Mesendoderm (in vitro differentiated cells): Measurements from ENCODE around the gene CLDN19.
A peak's percentile ranks its signal among the peaks of the same experiment; 100 is the strongest.

Source experiments
- DNase-seq: peaks from one replicate; pipeline ENCODE4 v3.0.0; 2013
- H2AK5ac ChIP-seq: 2 replicates; pipeline ENCODE4 v1.6.1; 2013; ENCODE audit warnings: low read length, inconsistent platforms
- H2BK120ac ChIP-seq: 2 replicates; pipeline ENCODE4 v1.6.1; 2013; ENCODE audit warnings: low read depth, mild to moderate bottlenecking, low read length, moderate library complexity, mixed read lengths
- H2BK15ac ChIP-seq: replicated peaks from 2 replicates; pipeline ENCODE4 v1.6.1; 2013; ENCODE audit warnings: low read depth, mild to moderate bottlenecking, moderate library complexity
- H2BK5ac ChIP-seq: 2 replicates; pipeline ENCODE4 v1.6.1; 2013; ENCODE audit warnings: low read length, inconsistent platforms
- H3K18ac ChIP-seq: 2 replicates; pipeline ENCODE4 v1.6.1; 2013; ENCODE audit warnings: mild to moderate bottlenecking, low read length, mixed read lengths
- H3K23ac ChIP-seq: one replicate; pipeline ENCODE4 v1.6.1; 2013; ENCODE audit warnings: low read length
- H3K27ac ChIP-seq: 2 replicates; pipeline ENCODE4 v1.5.1; 2013; ENCODE audit warnings: low read depth, mild to moderate bottlenecking, inconsistent platforms, low read length, moderate library complexity
- H3K27me3 ChIP-seq: 2 replicates; pipeline ENCODE4 v1.6.1; 2013; ENCODE audit warnings: low read length, control low read depth, mild to moderate bottlenecking, inconsistent platforms; ENCODE audit not compliant: insufficient read depth, poor library complexity
- H3K36me3 ChIP-seq: 2 replicates; pipeline ENCODE4 v1.6.1; 2013; ENCODE audit warnings: low read length, inconsistent platforms; ENCODE audit not compliant: control insufficient read depth, insufficient read depth
- H3K4ac ChIP-seq: one replicate; pipeline ENCODE4 v1.6.1; 2013; ENCODE audit warnings: low read depth, mild to moderate bottlenecking, low read length, moderate library complexity
- H3K4me1 ChIP-seq: 2 replicates; pipeline ENCODE4 v1.6.1; 2013; ENCODE audit warnings: low read depth, low read length, inconsistent platforms; ENCODE audit not compliant: control insufficient read depth
- H3K4me2 ChIP-seq: 2 replicates; pipeline ENCODE4 v1.6.1; 2013; ENCODE audit warnings: low read length
- H3K4me3 ChIP-seq: 2 replicates; pipeline ENCODE4 v1.5.1; 2013; ENCODE audit warnings: mild to moderate bottlenecking, low read length
- H3K56ac ChIP-seq: one replicate; pipeline ENCODE4 v1.6.1; 2013; ENCODE audit warnings: low read length
- H3K79me1 ChIP-seq: 2 replicates; pipeline ENCODE4 v1.6.1; 2013; ENCODE audit warnings: low read length, inconsistent platforms
- H3K79me2 ChIP-seq: 2 replicates; pipeline ENCODE4 v1.6.1; 2013; ENCODE audit warnings: mild to moderate bottlenecking, low read length; ENCODE audit not compliant: control insufficient read depth, insufficient read depth
- H3K9ac ChIP-seq: 2 replicates; pipeline ENCODE4 v1.6.1; 2013; ENCODE audit warnings: low read length, inconsistent platforms
- H4K5ac ChIP-seq: one replicate; pipeline ENCODE4 v1.6.1; 2013; ENCODE audit warnings: low read length
- H4K8ac ChIP-seq: one replicate; pipeline ENCODE4 v1.6.1; 2013; ENCODE audit warnings: low read depth, mild to moderate bottlenecking, control low read depth, low read length, moderate library complexity
- WGBS: extraction: QIAGEN DNeasy Blood & Tissue Kit; methylation state at CpG from one replicate; pipeline ENCODE4 v1.1.7; 2013; ENCODE audit warnings: low lambda C conversion rate, missing lambda C conversion rate; ENCODE audit not compliant: insufficient coverage; ENCODE audit errors: extremely low coverage; 5-methylcytosine and 5-hydroxymethylcytosine counted together

CLDN19 gene

DNA sequence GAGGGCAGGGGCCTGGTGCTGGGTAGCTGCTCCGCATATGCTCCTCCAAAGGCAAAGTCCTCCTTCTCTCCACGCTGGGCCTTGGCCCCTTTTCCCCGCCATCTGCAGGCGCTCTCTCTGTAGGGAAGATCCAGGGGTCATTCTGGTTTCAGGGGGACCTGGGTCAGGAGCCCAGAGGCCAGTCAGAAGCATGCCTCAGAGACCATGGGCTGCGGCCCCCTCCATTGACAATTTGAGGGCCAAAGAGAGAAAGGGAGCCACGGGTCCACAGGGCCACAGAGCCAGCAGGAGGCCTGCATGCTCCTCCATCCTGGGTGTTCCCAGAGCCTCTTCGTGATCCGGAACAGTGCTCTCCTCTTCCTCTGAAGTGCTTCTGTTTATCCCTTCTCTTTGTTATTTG, 2.1 kb upstream of the CLDN19 start:
- Histone ChIP-seq H4K8ac (no peak overlapping the region), H3K18ac (no peak overlapping the region), H3K56ac (no peak overlapping the region), H3K4me3 (no peak overlapping the region), H3K9ac (no peak overlapping the region), H3K4me1 (peaks cover 4% of the 10 kb centered on the region), H2AK5ac (no peak overlapping the region), H2BK5ac (no peak overlapping the region), H3K23ac (no peak overlapping the region), H2BK15ac (no peak overlapping the region), H3K27me3 (no peaks in the 10 kb centered on the region), H3K79me1 (no peaks in the 10 kb centered on the region), H3K36me3 (no peaks in the 10 kb centered on the region), H3K4ac (no peak overlapping the region), H3K4me2 (no peak overlapping the region), H3K27ac (no peak overlapping the region), H3K79me2 (no peaks in the 10 kb centered on the region), H2BK120ac (no peak overlapping the region), H4K5ac (no peak overlapping the region)
- WGBS, result no CpG with 5 or more reads among the region's 8 CpGs
- no peak for DNase-seq

DNA sequence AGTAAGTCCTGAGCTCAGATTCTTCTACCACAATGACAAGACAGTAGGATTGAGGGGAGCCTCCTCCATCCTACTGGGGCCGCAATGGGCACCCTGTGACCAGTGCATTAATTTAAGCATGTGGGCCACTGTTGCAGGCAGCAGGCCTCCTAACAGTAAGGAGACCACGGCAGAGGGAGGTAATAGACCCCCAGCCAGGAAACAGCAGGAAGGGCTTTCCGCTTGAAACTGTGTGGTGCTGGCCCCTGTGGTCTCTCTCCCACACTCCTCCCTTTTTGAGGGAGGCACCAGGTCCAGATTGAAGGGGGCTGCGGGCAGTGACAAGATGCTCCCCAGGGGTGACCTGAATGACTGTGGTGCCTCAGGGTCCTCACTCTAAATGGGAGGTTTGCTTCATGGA, 1.7 kb upstream of the CLDN19 start:
- Histone ChIP-seq H3K4ac (no peak overlapping the region), H3K79me2 (no peaks in the 10 kb centered on the region), H4K8ac (no peak overlapping the region), H3K9ac (no peak overlapping the region), H3K36me3 (no peaks in the 10 kb centered on the region), H2BK5ac (no peak overlapping the region), H3K18ac (no peak overlapping the region), H3K56ac (no peak overlapping the region), H2BK15ac (no peak overlapping the region), H3K27ac (no peak overlapping the region), H3K4me3 (no peak overlapping the region), H2AK5ac (peak overlapping the region; percentile 32), H3K23ac (peak overlapping the region; percentile 29), H3K27me3 (no peaks in the 10 kb centered on the region), H3K4me1 (peaks cover 4% of the 10 kb centered on the region), H3K79me1 (no peaks in the 10 kb centered on the region), H4K5ac (no peak overlapping the region), H2BK120ac (no peak overlapping the region), H3K4me2 (no peak overlapping the region)
- no peak for DNase-seq
- no CpG with 5 or more reads among the region's 4 CpGs for WGBS

DNA sequence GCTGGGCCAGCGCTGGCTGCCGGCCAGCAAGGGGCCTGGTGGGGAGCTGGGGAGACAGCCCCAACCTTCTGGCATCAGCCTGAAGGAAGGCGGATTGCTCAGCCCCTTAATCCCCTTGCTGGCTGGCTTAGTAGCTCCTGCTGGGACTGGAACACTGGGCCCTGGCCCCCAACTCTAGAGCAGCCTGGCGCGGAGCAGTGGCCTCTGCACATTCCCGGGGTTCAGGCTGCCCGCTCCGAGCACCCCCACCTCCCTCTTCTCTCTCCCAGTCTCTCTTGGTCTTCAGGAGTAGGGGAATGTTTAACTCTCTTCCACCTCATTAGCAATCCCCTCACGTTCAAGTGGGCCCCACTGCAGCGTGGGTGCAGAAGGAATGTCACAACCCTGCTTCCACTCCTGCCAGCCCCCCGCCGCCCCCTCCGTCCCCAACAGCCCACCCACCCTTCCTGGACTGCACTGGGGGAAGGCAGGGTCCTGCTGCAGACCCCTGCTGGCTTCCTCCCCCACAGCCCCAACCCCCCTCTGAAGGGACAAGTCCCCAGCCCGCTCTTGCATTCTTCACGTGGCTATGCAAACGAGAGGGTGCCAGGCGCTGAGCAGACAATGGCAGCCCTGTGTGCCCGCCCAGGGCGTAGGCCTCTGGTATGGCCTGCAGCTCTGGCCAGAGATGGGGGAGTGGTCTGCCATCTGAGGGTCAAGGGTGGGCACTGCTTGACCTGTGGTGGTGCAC, 980 bp upstream of the CLDN19 start:
- Histone ChIP-seq H2BK15ac (no peak overlapping the region), H3K27ac (no peak overlapping the region), H3K4me3 (no peak overlapping the region), H4K8ac (no peak overlapping the region), H2BK5ac (no peak overlapping the region), H3K4me2 (no peak overlapping the region), H3K79me1 (no peaks in the 10 kb centered on the region), H4K5ac (no peak overlapping the region), H3K56ac (peak overlapping the region; percentile 53), H3K9ac (peak overlapping the region; percentile 3), H2AK5ac (peak overlapping the region; percentile 32), H3K27me3 (no peaks in the 10 kb centered on the region), H3K18ac (peak overlapping the region; percentile 13), H3K36me3 (no peaks in the 10 kb centered on the region), H3K79me2 (no peaks in the 10 kb centered on the region), H3K4ac (no peak overlapping the region), H3K23ac (peak overlapping the region; percentile 29), H2BK120ac (no peak overlapping the region), H3K4me1 (peaks cover 4% of the 10 kb centered on the region)
- WGBS, result no CpG with 5 or more reads among the region's 19 CpGs
- peak; percentile 58 for DNase-seq

DNA sequence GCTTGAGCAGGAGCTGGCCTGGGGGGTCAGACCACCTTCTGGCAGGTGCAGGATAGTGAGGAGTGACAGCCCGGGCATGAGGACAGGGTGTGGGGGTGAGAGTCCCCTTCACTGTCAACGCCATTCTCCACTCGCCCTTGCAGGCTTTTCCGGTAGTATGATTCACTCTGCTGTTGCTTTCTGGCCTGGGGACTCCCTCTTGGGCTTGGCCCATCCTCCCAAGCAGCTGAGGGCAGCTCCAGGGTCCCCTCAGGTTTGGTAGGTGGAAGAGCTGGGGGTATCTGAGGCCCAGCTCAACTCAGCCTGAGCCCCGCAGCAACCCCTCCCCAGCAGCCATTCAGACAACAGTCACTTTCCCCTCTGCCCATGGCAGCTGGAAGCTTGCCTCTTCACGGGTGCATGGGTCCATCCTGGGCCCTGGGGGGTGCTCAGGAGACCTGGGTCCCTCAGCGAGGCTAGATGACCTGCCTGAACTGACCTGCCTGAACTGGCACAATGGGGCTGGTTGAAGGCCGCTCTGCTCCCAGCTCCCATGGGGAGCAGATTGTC, 1.3 kb downstream of the CLDN19 start:
- H3K9ac ChIP-seq, result no peak overlapping the region
- H3K27ac ChIP-seq, result no peak overlapping the region
- H3K27me3 ChIP-seq, result no peaks in the 10 kb centered on the region
- no peaks in the 10 kb centered on the region for H3K36me3 ChIP-seq
- no peak overlapping the region for H4K5ac ChIP-seq
- no peak overlapping the region for H3K56ac ChIP-seq
- no peak overlapping the region for H2BK120ac ChIP-seq
- H3K79me1 ChIP-seq, result no peaks in the 10 kb centered on the region
- H4K8ac ChIP-seq, result no peak overlapping the region
- no peaks in the 10 kb centered on the region for H3K79me2 ChIP-seq
- no peak overlapping the region for H2BK15ac ChIP-seq
- no peak overlapping the region for H3K4ac ChIP-seq
- no peak overlapping the region for H3K23ac ChIP-seq
- no peak overlapping the region for H2BK5ac ChIP-seq
- WGBS, result no CpG with 5 or more reads among the region's 8 CpGs
- H3K18ac ChIP-seq, result no peak overlapping the region
- peaks cover 4% of the 10 kb centered on the region for H3K4me1 ChIP-seq
- no peak for DNase-seq
- H3K4me2 ChIP-seq, result no peak overlapping the region
- no peak overlapping the region for H3K4me3 ChIP-seq
- no peak overlapping the region for H2AK5ac ChIP-seq

DNA sequence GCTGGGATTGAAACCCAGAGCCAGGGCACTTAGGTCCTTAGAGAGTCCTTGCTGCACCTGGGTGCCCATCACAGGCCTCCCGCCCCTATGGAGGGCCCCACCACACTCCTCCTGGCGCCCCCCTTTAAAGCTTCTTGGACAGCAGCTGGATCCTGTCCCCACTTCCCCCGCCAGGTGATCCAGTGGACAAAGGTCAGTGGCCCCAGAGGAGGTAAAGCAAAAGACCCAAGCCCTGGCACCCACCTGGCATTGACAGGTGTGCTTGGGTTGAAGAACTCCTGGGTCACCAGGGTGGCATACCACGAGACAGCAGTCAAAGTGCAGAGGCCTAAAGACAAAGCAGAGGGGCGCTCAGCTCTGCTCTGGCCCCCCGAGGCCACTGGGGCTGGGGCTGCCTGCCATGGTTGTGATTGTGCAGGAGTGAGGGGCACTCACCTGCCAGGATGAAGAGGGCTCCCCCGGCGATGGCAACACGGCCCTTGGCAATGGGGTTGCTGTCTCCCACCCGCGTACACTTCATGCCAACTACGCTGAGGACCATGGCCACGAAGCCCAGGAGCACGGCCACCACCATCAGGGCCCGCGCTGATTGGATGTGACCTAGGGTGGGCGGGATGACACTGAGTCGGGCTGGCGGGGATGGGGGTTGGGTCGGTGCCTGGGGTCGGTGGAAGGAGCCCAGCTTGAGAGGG, 1.9 kb downstream of the CLDN19 start:
- Histone ChIP-seq H3K27me3 (no peaks in the 10 kb centered on the region), H2BK5ac (no peak overlapping the region), H3K56ac (no peak overlapping the region), H3K36me3 (no peaks in the 10 kb centered on the region), H3K9ac (no peak overlapping the region), H3K4ac (no peak overlapping the region), H4K8ac (no peak overlapping the region), H3K23ac (no peak overlapping the region), H3K18ac (no peak overlapping the region), H3K4me2 (no peak overlapping the region), H2AK5ac (no peak overlapping the region), H3K27ac (no peak overlapping the region), H2BK120ac (no peak overlapping the region), H2BK15ac (no peak overlapping the region), H4K5ac (no peak overlapping the region), H3K4me3 (no peak overlapping the region), H3K79me1 (no peaks in the 10 kb centered on the region), H3K79me2 (no peaks in the 10 kb centered on the region), H3K4me1 (peaks cover 4% of the 10 kb centered on the region)
- no peak for DNase-seq
- WGBS, result no CpG with 5 or more reads among the region's 21 CpGs
